T47D (cell line): ENCODE data around the gene S100A12.
"Not testable (repeated sequence)": the region's sequence is repeated elsewhere in the genome, so short reads cannot be mapped to it uniquely, and the experiment has no call there.

Experiments
- DNase-seq, 2 experiments: peaks; one replicate each; pipeline versions ENCODE4 v3.0.0 to v3.0.0-alpha.2; 2011 to 2012; ENCODE audit warnings: low read depth in 1 of 2, low spot score in 1 of 2
- JUND ChIP-seq: IDR thresholded peaks from 2 replicates; pipeline ENCODE4 v1.6.1; 2012; ENCODE audit warnings: low read depth
- in situ Hi-C: cut with HindIII; loops from 2 replicates; pipeline ENCODE4 v1.10.0; 2016; ENCODE audit warnings: low sequenced_read_pairs, low pct_unique_long_range_greater_than_20kb

Gene S100A12

DNA sequence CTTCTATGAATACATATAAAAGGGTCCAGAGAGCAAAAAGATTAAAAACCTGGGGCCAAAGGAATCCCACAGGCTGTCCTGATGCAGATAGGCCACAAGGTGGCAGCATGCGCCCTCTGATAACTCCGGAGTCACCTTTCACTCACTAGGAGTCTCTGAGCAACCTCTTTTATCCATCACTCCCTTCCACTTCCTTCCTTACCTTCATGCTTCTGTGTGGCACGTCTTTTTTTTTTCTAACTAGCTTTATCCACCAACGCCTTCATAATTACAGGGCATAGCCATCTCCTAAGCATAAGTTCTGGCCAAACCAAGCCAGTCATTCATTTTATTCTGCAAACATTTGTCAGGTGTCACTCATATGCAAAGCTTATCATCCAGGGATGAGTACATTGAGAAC lies 22.9 kb downstream of the S100A12 start:
- TF ChIP-seq JUND: no peak
- in situ Hi-C loops: no loop called here
- DNase-seq: peak; percentile 58 to 79

DNA sequence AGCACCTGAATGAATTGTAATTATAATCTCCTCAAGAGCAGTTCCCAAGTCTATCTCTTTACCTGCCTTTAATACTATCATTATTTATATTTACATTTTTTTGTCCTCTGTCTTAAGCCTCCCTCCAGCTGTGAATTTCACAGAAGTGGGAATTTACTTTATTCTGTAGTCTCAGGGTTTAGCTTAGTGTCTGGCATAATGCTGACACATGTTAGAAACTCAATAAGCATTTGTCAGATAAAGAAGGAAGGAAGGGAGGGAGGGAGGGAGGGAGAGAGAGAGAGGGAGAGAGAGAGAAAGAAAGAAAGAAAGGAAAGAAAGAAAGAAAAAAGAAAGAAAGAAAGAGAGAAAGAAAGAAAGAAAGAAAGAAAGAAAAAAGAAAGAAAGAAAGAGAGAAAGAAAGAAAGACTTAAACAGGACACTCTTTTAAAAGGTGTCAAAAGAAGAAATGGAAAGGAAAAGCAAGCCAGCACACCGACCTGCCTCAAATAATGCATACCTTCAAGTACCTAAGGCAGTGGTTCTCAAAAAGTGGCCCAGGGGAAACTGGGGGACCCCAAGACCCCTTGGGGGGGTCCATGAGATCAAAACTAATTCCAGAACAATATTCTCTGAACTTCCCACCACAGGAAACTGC lies 25.0 kb downstream of the S100A12 start:
- TF ChIP-seq JUND: no peak
- in situ Hi-C loops: no loop called here
- DNase-seq: no peak

- in situ Hi-C loops: no loop called here
- TF ChIP-seq JUND: no peak
- no peak for DNase-seq
Observed at GRCh38 chr1:153349363-153350320, 25.8 kb downstream of the S100A12 start.

- no peak for TF ChIP-seq JUND
- in situ Hi-C loops: no loop called here
- peak in 1 of 2 experiments; percentile 47 for DNase-seq
Observed at GRCh38 chr1:153348511-153349362, 26.7 kb downstream of the S100A12 start, which contains the start of gene PGLYRP4. TSS of gene PGLYRP4 (minus strand) at chr1:153348841. CDS start at chr1:153347932, 909 bp downstream.

- in situ Hi-C loops: no loop called here
- DNase-seq: no peak
Observed at GRCh38 chr1:153347856-153348255, 27.6 kb downstream of the S100A12 start.

DNA sequence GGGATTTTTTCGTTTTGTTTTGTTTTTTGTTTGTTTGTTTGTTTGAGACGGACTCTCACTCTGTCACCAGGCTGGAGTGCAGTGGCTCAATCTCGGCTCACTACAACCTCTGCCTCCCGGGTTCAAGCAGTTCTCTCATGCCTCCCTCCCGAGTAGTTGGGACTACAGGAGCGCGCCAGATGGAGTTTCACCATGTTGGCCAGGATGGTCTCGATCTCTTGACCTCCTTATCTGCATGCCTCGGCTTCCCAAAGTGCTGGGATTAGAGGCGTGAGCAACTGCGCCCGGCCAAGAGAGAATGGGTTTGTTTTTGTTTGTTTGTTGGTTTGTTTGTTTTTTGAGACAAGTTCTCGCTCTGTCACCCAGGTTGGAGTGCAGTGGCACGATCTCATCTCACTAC lies 28.4 kb downstream of the S100A12 start:
- DNase-seq, in situ Hi-C loops: not testable (repeated sequence)

More at GRCh38 chr1:153347856-153348255, 27.6 kb downstream of the S100A12 start:
- no peak for TF ChIP-seq JUND

- no peak for TF ChIP-seq JUND
- in situ Hi-C loops: no loop called here
- DNase-seq: no peak
Observed at GRCh38 chr1:153346077-153346723, 29.2 kb downstream of the S100A12 start.

- TF ChIP-seq JUND: no peak
- in situ Hi-C loops: no loop called here
- no peak for DNase-seq
Observed at GRCh38 chr1:153345187-153346076, 30.0 kb downstream of the S100A12 start.

GRCh38 chr1:153344718-153345025 lies 30.7 kb downstream of the S100A12 start:
- in situ Hi-C loops: no loop called here
- no peak for TF ChIP-seq JUND
- DNase-seq: peak in 1 of 2 experiments; percentile 30

DNA sequence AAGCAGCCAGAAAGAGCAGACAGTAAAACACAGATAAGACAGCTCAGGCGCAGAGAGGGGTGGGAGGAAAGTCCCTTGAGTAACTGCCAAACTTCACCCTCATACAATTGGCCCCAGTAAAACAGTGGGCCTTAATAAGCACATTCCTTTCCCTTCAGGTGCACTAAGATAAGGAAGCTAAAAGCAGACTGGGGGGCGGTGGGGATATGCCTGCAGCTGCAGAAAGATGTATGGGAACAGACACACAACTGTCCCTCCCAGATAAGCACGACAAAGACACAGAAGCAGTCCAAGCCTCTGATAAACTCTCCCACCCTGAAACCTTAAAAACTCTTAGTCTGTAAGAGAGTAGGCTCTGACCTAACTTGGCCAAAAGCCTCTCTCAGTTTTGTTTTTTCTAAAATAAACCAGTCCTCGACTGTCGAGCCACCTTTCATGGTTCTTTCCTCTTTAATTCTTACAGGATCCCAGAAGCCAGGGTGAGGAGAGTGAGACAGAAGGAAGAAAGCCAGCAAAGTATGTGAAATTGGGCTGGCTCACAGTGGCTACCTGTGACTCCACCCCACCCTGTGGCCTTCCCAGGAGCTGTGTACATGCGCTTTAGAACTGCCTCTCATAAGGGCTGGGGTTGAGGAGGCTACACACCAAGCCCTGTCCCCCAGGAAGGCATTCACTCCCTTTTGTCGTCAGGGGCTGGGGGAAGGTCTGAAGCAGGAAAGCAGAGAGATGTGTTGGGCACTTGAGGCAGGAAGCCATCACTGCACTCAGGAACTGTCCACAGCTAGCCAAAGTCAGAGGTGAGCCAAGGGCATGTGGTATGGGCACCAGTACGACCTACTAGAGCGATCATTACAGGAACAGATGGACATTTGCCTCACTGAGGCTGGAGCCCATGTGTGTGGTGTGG lies 31.4 kb downstream of the S100A12 start:
- in situ Hi-C loops: no loop called here
- no peak for DNase-seq
- no peak for TF ChIP-seq JUND
